ENCODE data around the gene PDSS2.
"Not testable (repeated sequence)": the region's sequence is repeated elsewhere in the genome, so short reads cannot be mapped to it uniquely, and the experiment has no call there.

PDSS2 gene

GRCh38 chr6:107280791-107281190, 178.6 kb downstream of the PDSS2 start:
- H3K4me3 ChIP-seq (ENCODE audit: low read depth, low read length): no peak overlapping the region
- no peak for DNase-seq
- H3K36me3 ChIP-seq: no peaks in the 10 kb centered on the region

GRCh38 chr6:107280001-107280400, 179.4 kb downstream of the PDSS2 start:
- H3K4me3 ChIP-seq (ENCODE audit: low read depth, low read length); H3K36me3 ChIP-seq; H3K27me3 ChIP-seq (ENCODE audit: insufficient read depth, low read depth, severe bottlenecking); H3K27ac ChIP-seq; H3K9me3 ChIP-seq (ENCODE audit: severe bottlenecking): not testable (repeated sequence)
- peak; percentile 27 for DNase-seq

More at GRCh38 chr6:107280791-107281190, 178.6 kb downstream of the PDSS2 start:
- Histone ChIP-seq H3K27me3 (ENCODE audit: insufficient read depth, low read depth, severe bottlenecking) (no peaks in the 10 kb centered on the region), H3K27ac (no peak overlapping the region), H3K9me3 (ENCODE audit: severe bottlenecking) (no peaks in the 10 kb centered on the region)
- no peak for TF ChIP-seq CTCF (IDR thresholded peaks at IDR 0.05; ENCODE audit: low read depth, low read length)

GRCh38 chr6:107275330-107275865, 184.0 kb downstream of the PDSS2 start:
- Histone ChIP-seq H3K27ac (no peak overlapping the region), H3K36me3 (no peaks in the 10 kb centered on the region), H3K9me3 (ENCODE audit: severe bottlenecking) (no peaks in the 10 kb centered on the region), H3K4me3 (ENCODE audit: low read depth, low read length) (no peak overlapping the region), H3K27me3 (ENCODE audit: insufficient read depth, low read depth, severe bottlenecking) (no peaks in the 10 kb centered on the region)
- no peak for DNase-seq
- TF ChIP-seq CTCF (IDR thresholded peaks at IDR 0.05; ENCODE audit: low read depth, low read length): no peak

- Histone ChIP-seq H3K27ac (no peak overlapping the region), H3K36me3 (no peaks in the 10 kb centered on the region), H3K9me3 (ENCODE audit: severe bottlenecking) (no peaks in the 10 kb centered on the region), H3K27me3 (ENCODE audit: insufficient read depth, low read depth, severe bottlenecking) (no peaks in the 10 kb centered on the region), H3K4me3 (ENCODE audit: low read depth, low read length) (no peak overlapping the region)
- no peak for DNase-seq
- no peak for TF ChIP-seq CTCF (IDR thresholded peaks at IDR 0.05; ENCODE audit: low read depth, low read length)
These were observed 185.1 kb downstream of the PDSS2 start for GRCh38 chr6:107274288-107274687.

GRCh38 chr6:107272246-107272645, 187.1 kb downstream of the PDSS2 start:
- Histone ChIP-seq H3K4me3 (ENCODE audit: low read depth, low read length) (no peak overlapping the region), H3K27me3 (ENCODE audit: insufficient read depth, low read depth, severe bottlenecking) (no peaks in the 10 kb centered on the region), H3K36me3 (no peaks in the 10 kb centered on the region), H3K27ac (no peak overlapping the region), H3K9me3 (ENCODE audit: severe bottlenecking) (no peaks in the 10 kb centered on the region)
- DNase-seq: no peak
- no peak for TF ChIP-seq CTCF (IDR thresholded peaks at IDR 0.05; ENCODE audit: low read depth, low read length)

- no peaks in the 10 kb centered on the region for H3K36me3 ChIP-seq
These were observed 188.1 kb downstream of the PDSS2 start for GRCh38 chr6:107271208-107271790.

More at GRCh38 chr6:107271208-107271790, 188.1 kb downstream of the PDSS2 start:
- TF ChIP-seq CTCF (IDR thresholded peaks at IDR 0.05; ENCODE audit: low read depth, low read length): no peak
- Histone ChIP-seq H3K27ac (no peak overlapping the region), H3K4me3 (ENCODE audit: low read depth, low read length) (no peak overlapping the region), H3K27me3 (ENCODE audit: insufficient read depth, low read depth, severe bottlenecking) (no peaks in the 10 kb centered on the region), H3K9me3 (ENCODE audit: severe bottlenecking) (no peaks in the 10 kb centered on the region)
- no peak for DNase-seq

All from WERI-Rb-1 (cell line).